Measurements from ENCODE around the gene SLC22A12. TPM values are rescaled to one million over a fixed set of nuclear protein-coding genes. Genes with fewer than 3 reads are reported as not detected.

SLC22A12 gene
- total and polyA plus RNA-seq, 2 of the 8 experiments (the other 6 are each of a cell fraction or from before 2014, with no cell fraction given) = not detected

DNA sequence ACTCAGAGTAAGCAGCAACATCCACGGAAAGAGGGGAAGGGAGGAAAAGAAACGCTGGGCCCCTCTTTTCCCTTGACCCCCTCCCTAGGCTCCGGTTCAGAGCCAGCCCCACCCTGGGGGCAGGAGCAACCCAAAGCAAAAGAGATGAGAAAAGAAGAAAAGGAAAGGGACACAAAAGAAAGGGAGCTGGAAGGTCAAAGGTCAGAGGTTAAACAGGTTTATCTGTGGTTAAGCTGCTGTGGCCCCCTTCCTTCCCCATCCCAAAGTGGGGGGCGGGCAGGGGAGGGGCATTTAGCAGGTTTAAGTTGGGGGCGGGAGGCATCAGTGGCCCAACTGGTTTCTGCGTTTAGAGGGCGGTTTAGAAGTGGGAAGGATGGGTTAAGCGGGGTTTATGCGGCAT, 35.6 kb downstream of the SLC22A12 start:
- Histone ChIP-seq H3K4me1 (replicated peaks in 1 of 4; ENCODE audit: control insufficient read depth in 3 of 4, insufficient read depth in 4 of 4, low read length in 3 of 4) (peaks cover 0 to 10% (median 5%) of the 10 kb centered on the region in 4 experiments; a peak in 6 of 7 replicates), H2BK20ac (ENCODE audit: low read length) (no peak overlapping the region), H3K27ac (ENCODE audit: low read depth, low read length) (no peak overlapping the region), H3K56ac (replicated peaks; ENCODE audit: insufficient read length, low read depth, low read length) (no peak overlapping the region), H3K36me3 (ENCODE audit: control insufficient read depth in 2 of 4, insufficient read depth in 4 of 4, low read length in 3 of 4) (no peaks in the 10 kb centered on the region), H2AFZ (ENCODE audit: low read length) (no peak overlapping the region), H3K79me2 (ENCODE audit: control insufficient read depth in 1 of 2, insufficient read depth in 2 of 2, low read length in 2 of 2) (no peaks in the 10 kb centered on the region), H2BK15ac (ENCODE audit: low read length) (no peak overlapping the region), H3K23ac (ENCODE audit: insufficient read length) (no peak overlapping the region), H3K9ac (replicated peaks in 1 of 4; ENCODE audit: extremely low read depth in 1 of 4, low read depth in 3 of 4, low read length in 3 of 4) (no peak overlapping the region), H2BK12ac (ENCODE audit: low read depth, low read length) (no peak overlapping the region), H3K18ac (ENCODE audit: extremely low read depth, low read length) (no peak overlapping the region), H3K27me3 (replicated peaks in 1 of 4; ENCODE audit: control insufficient read depth in 3 of 4, extremely low read depth in 1 of 4, insufficient read depth in 3 of 4, low read length in 3 of 4) (peaks cover 0 to 13% (median 8%) of the 10 kb centered on the region in 4 experiments; a peak in 5 of 7 replicates), H2AK5ac (ENCODE audit: low read depth, low read length) (no peak overlapping the region), H3K79me1 (ENCODE audit: low read depth, low read length) (no peaks in the 10 kb centered on the region), H2BK120ac (replicated peaks; ENCODE audit: low read depth, low read length) (no peak overlapping the region), H4K20me1 (replicated peaks in 1 of 2; ENCODE audit: control insufficient read depth in 1 of 2, insufficient read depth in 2 of 2, low read length in 2 of 2) (no peaks in the 10 kb centered on the region), H3K14ac (ENCODE audit: insufficient read length) (no peak overlapping the region), H2BK5ac (ENCODE audit: low read depth, low read length) (no peak overlapping the region), H4K91ac (replicated peaks; ENCODE audit: insufficient read length, low read length) (no peak overlapping the region), H3K9me3 (ENCODE audit: insufficient read depth in 2 of 2, low read depth in 1 of 2, low read length in 1 of 2) (peaks cover 0 to 4% of the 10 kb centered on the region in 2 experiments; a peak in 1 of 4 replicates), H3K23me2 (ENCODE audit: low read depth, low read length) (peaks cover 3% of the 10 kb centered on the region; the same call in 1 of the 2 replicates), H4K5ac (ENCODE audit: insufficient read length, low read depth, low read length) (no peak overlapping the region), H3K4me3 (ENCODE audit: extremely low read depth in 1 of 4, insufficient read depth in 2 of 4, low read depth in 3 of 4, low read length in 4 of 4) (no peak overlapping the region), H4K8ac (ENCODE audit: extremely low read depth, insufficient read depth, low read length) (no peak overlapping the region), H3K4ac (replicated peaks; ENCODE audit: insufficient read length, low read depth, low read length) (no peak overlapping the region), H3K4me2 (ENCODE audit: insufficient read depth in 1 of 2, low read depth in 2 of 2, low read length in 2 of 2) (no peak overlapping the region)
- FAIRE-seq (no peak), DNase-seq (ENCODE audit: low read depth in 1 of 2, low spot score in 2 of 2) (no peak)
- POLR2A ChIA-PET (ENCODE audit: partially characterized antibody) = interaction anchor here (1.2 kb wide), 1 partner anchor 18 kb away, joined by 3 read pairs; no protein-coding TSS in a partner anchor
- CTCF ChIA-PET (ENCODE audit: partially characterized antibody) = interaction anchor here (0.5 to 12.7 kb wide), 4 partner anchors 26 to 296 kb away, joined by 3 to 188 read pairs (median 4); no protein-coding TSS in a partner anchor
- WGBS, 2 experiments (ENCODE audit: extremely low coverage in 1 of 2, insufficient coverage in 1 of 2, insufficient read length in 1 of 2, insufficient replicate concordance in 2 of 2, low coverage in 1 of 2, low lambda C conversion rate in 2 of 2, missing lambda C conversion rate in 1 of 2) = 51% methylated on average over 2 of the region's 9 CpGs; no CpG with 5 or more reads in 1 of the 2 experiments
- TF ChIP-seq SIRT6 (IDR thresholded peaks at IDR 0.05; ENCODE audit: low read length) (no peak), NRF1 (IDR thresholded peaks at IDR 0.05; ENCODE audit: low read depth, low read length) (no peak), TCF12 (IDR thresholded peaks at IDR 0.05; ENCODE audit: low read depth, low read length) (no peak), GTF2F1 (IDR thresholded peaks at IDR 0.05; ENCODE audit: borderline replicate concordance, low read depth, low read length) (no peak), JUND (IDR thresholded peaks at IDR 0.05; ENCODE audit: low read length) (no peak), RBBP5 (IDR thresholded peaks at IDR 0.05; ENCODE audit: borderline replicate concordance, low read depth, low read length) (no peak), ZNF274 (IDR thresholded peaks at IDR 0.05; ENCODE audit: borderline replicate concordance, extremely low read depth, low read length) (no peak), SP2 (IDR thresholded peaks at IDR 0.05; ENCODE audit: low read length) (no peak), SRF (IDR thresholded peaks at IDR 0.05; ENCODE audit: low read depth, low read length) (no peak), RFX5 (IDR thresholded peaks at IDR 0.05; ENCODE audit: borderline replicate concordance, low read depth, low read length) (no peak)
- TF ChIP-seq, protein P1, sequence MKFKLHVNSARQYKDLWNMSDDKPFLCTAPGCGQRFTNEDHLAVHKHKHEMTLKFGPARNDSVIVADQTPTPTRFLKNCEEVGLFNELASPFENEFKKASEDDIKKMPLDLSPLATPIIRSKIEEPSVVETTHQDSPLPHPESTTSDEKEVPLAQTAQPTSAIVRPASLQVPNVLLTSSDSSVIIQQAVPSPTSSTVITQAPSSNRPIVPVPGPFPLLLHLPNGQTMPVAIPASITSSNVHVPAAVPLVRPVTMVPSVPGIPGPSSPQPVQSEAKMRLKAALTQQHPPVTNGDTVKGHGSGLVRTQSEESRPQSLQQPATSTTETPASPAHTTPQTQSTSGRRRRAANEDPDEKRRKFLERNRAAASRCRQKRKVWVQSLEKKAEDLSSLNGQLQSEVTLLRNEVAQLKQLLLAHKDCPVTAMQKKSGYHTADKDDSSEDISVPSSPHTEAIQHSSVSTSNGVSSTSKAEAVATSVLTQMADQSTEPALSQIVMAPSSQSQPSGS (IDR thresholded peaks at IDR 0.05; ENCODE audit: low read length) = no peak
- TF ChIP-seq, protein P2, sequence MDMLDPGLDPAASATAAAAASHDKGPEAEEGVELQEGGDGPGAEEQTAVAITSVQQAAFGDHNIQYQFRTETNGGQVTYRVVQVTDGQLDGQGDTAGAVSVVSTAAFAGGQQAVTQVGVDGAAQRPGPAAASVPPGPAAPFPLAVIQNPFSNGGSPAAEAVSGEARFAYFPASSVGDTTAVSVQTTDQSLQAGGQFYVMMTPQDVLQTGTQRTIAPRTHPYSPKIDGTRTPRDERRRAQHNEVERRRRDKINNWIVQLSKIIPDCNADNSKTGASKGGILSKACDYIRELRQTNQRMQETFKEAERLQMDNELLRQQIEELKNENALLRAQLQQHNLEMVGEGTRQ (IDR thresholded peaks at IDR 0.05; ENCODE audit: low read length) = no peak

Measured in H1 (cell line).